IMR-90 (cell line): ENCODE data around the gene CPED1. TPM values are rescaled to one million over a fixed set of nuclear protein-coding genes. Genes with fewer than 3 reads are reported as not detected.

Experiments
- ATAC-seq: fragments of 200-7000 bp; cut with Tn5 transposase; 2 replicates; pipeline ENCODE4 v1.9.1; 2020; ENCODE audit warnings: low read depth, mild to moderate bottlenecking, moderate library complexity
- BruUV-seq: library from RNA; stranded (reverse); fragments of 400-500 nt; replicated peaks from 2 replicates; lab custom pipeline; 2021; lab: Mats Ljungman, UMichigan
- CTCF ChIA-PET: fragments of 300-600 bp; formaldehyde crosslinking; extraction: SDS; loops from one replicate; lab custom pipeline; 2021; ENCODE audit warnings: antibody characterized with exemption; lab: Yijun Ruan, JAX
- POLR2A ChIA-PET: fragments of 300-600 bp; sonication (Branson Sonifier 250); formaldehyde crosslinking; loops from one replicate; lab custom pipeline; 2022; ENCODE audit warnings: antibody characterized with exemption; ENCODE audit not compliant: unreplicated experiment; lab: Charles Lee
- DNase-seq: peaks from one replicate; pipeline ENCODE4 v3.0.0; 2013
- H2AFZ ChIP-seq: replicated peaks from 2 replicates; pipeline ENCODE3; 2013; ENCODE audit warnings: low read length, mild to moderate bottlenecking; ENCODE audit not compliant: poor library complexity
- H2AK5ac ChIP-seq: 2 replicates; pipeline ENCODE4 v1.6.1; 2013; ENCODE audit warnings: low read depth, low read length, inconsistent platforms
- H2AK9ac ChIP-seq: replicated peaks from 2 replicates; pipeline ENCODE3; 2013; ENCODE audit warnings: mild to moderate bottlenecking, low read depth, low read length, moderate library complexity; ENCODE audit not compliant: poor library complexity
- H2BK120ac ChIP-seq: 2 replicates; pipeline ENCODE4 v1.6.1; 2013; ENCODE audit warnings: low read depth, low read length, inconsistent platforms
- H2BK15ac ChIP-seq: 3 replicates; pipeline ENCODE4 v1.6.1; 2013; ENCODE audit warnings: low read depth, low read length, inconsistent platforms
- H2BK20ac ChIP-seq: 2 replicates; pipeline ENCODE4 v1.6.1; 2013; ENCODE audit warnings: low read depth, mild to moderate bottlenecking, inconsistent platforms, low read length, moderate library complexity
- H2BK5ac ChIP-seq: 2 replicates; pipeline ENCODE4 v1.6.1; 2013; ENCODE audit warnings: mild to moderate bottlenecking, low read depth, low read length, inconsistent platforms; ENCODE audit not compliant: poor library complexity, severe bottlenecking
- H3K14ac ChIP-seq: replicated peaks from 2 replicates; pipeline ENCODE4 v1.6.1; 2013; ENCODE audit warnings: low read depth, low read length, inconsistent platforms
- H3K18ac ChIP-seq: 2 replicates; pipeline ENCODE4 v1.6.1; 2013; ENCODE audit warnings: low read depth, low read length, control low read depth
- H3K23ac ChIP-seq: 2 replicates; pipeline ENCODE4 v1.6.1; 2013; ENCODE audit warnings: low read depth, low read length, inconsistent platforms
- H3K27ac ChIP-seq: 2 replicates; pipeline ENCODE4 v1.5.1; 2013; ENCODE audit warnings: mild to moderate bottlenecking, control low read depth, low read length; ENCODE audit not compliant: insufficient read depth
- H3K27me3 ChIP-seq: 2 replicates; pipeline ENCODE4 v1.6.1; 2013; ENCODE audit warnings: low read length; ENCODE audit not compliant: control insufficient read depth, insufficient read depth
- H3K36me3 ChIP-seq: 2 replicates; pipeline ENCODE4 v1.6.1; 2013; ENCODE audit warnings: low read length, mixed read lengths; ENCODE audit not compliant: control insufficient read depth, insufficient read depth
- H3K4ac ChIP-seq: 2 replicates; pipeline ENCODE4 v1.6.1; 2013; ENCODE audit warnings: low read depth, low read length, inconsistent platforms
- H3K4me1 ChIP-seq: 2 replicates; pipeline ENCODE4 v1.6.1; 2013; ENCODE audit warnings: low read length, mixed read lengths; ENCODE audit not compliant: control insufficient read depth, insufficient read depth
- H3K4me2 ChIP-seq: 2 replicates; pipeline ENCODE4 v1.6.1; 2013; ENCODE audit warnings: low read depth, mild to moderate bottlenecking, control low read depth, low read length, moderate library complexity
- H3K4me3 ChIP-seq: 2 replicates; pipeline ENCODE4 v1.5.1; 2013; ENCODE audit warnings: low read depth, mild to moderate bottlenecking, control low read depth, low read length, moderate library complexity; ENCODE audit not compliant: insufficient read depth
- H3K56ac ChIP-seq: 2 replicates; pipeline ENCODE4 v1.6.1; 2013; ENCODE audit warnings: low read length, inconsistent platforms; ENCODE audit not compliant: insufficient read depth; ENCODE audit errors: extremely low read depth
- H3K79me1 ChIP-seq, 2 experiments: 2 replicates each; pipeline ENCODE4 v1.6.1; 2013; ENCODE audit warnings: low read length in 2 of 2, inconsistent platforms in 1 of 2, low read depth in 1 of 2
- H3K9ac ChIP-seq: 2 replicates; pipeline ENCODE4 v1.6.1; 2013; ENCODE audit warnings: low read depth, low read length, control low read depth
- H3K9me1 ChIP-seq: 2 replicates; pipeline ENCODE4 v1.6.1; 2013; ENCODE audit warnings: low read length, inconsistent platforms; ENCODE audit not compliant: insufficient read depth
- H3K9me3 ChIP-seq: 2 replicates; pipeline ENCODE4 v1.6.1; 2013; ENCODE audit warnings: low read length; ENCODE audit not compliant: control insufficient read depth, insufficient read depth
- H4K20me1 ChIP-seq: 2 replicates; pipeline ENCODE4 v1.6.1; 2013; ENCODE audit warnings: low read length, inconsistent platforms; ENCODE audit not compliant: insufficient read depth
- H4K5ac ChIP-seq: 2 replicates; pipeline ENCODE4 v1.6.1; 2013; ENCODE audit warnings: mild to moderate bottlenecking, low read depth, low read length, control low read depth
- H4K8ac ChIP-seq, 2 experiments: 2 replicates each; pipeline ENCODE4 v1.6.1; 2013; ENCODE audit warnings: low read depth in 2 of 2, low read length in 2 of 2, control low read depth in 1 of 2, inconsistent platforms in 1 of 2
- H4K91ac ChIP-seq: 2 replicates; pipeline ENCODE4 v1.6.1; 2013; ENCODE audit warnings: low read depth, low read length, inconsistent platforms; ENCODE audit not compliant: insufficient read depth
- BHLHE40 ChIP-seq: fragments of 150-350 bp; IDR thresholded peaks from 2 replicates; pipeline ENCODE4 v1.6.1; 2016; ENCODE audit warnings: mild to moderate bottlenecking, low read depth, low read length
- CEBPB ChIP-seq: IDR thresholded peaks from 2 replicates; pipeline ENCODE4 v1.6.1; 2012; ENCODE audit warnings: low read depth, low read length, improper control_type of control experiment
- CHD1 ChIP-seq: IDR thresholded peaks from 2 replicates; pipeline ENCODE4 v1.6.1; 2012; ENCODE audit warnings: low read depth, low read length, improper control_type of control experiment
- CTCF ChIP-seq: conservative IDR thresholded peaks from 2 replicates; pipeline ENCODE4 v1.5.1; 2012; ENCODE audit warnings: mild to moderate bottlenecking, low read depth, low read length, improper control_type of control experiment
- FOS ChIP-seq: fragments of 150-350 bp; IDR thresholded peaks from 2 replicates; pipeline ENCODE4 v1.6.1; 2016; ENCODE audit warnings: low read depth, low read length
- NFE2L2 ChIP-seq: fragments of 150-350 bp; IDR thresholded peaks from 2 replicates; pipeline ENCODE4 v1.6.1; 2016; ENCODE audit warnings: low read depth, mild to moderate bottlenecking, low read length
- POLR2A ChIP-seq: IDR thresholded peaks from 2 replicates; pipeline ENCODE4 v1.6.1; 2012; ENCODE audit warnings: mild to moderate bottlenecking, low read depth, low read length
- RAD21 ChIP-seq: IDR thresholded peaks from 2 replicates; pipeline ENCODE4 v1.6.1; 2012; ENCODE audit warnings: low read length, improper control_type of control experiment
- RCOR1 ChIP-seq: IDR thresholded peaks from 2 replicates; pipeline ENCODE4 v1.6.1; 2012; ENCODE audit warnings: mild to moderate bottlenecking, low read length, improper control_type of control experiment; ENCODE audit not compliant: insufficient replicate concordance
- SMC3 ChIP-seq: fragments of 150-350 bp; IDR thresholded peaks from 2 replicates; pipeline ENCODE4 v1.6.1; 2016; ENCODE audit warnings: low read depth, mild to moderate bottlenecking, antibody characterized with exemption, low read length, moderate library complexity
- USF2 ChIP-seq: fragments of 150-350 bp; IDR thresholded peaks from 2 replicates; pipeline ENCODE4 v1.6.1; 2017; ENCODE audit warnings: mild to moderate bottlenecking, antibody characterized with exemption, low read length, low read depth
- WGBS, 2 experiments: methylation state at CpG; one replicate each; pipeline versions ENCODE4 v1.1.5 to v1.1.7; 2013; ENCODE audit warnings: missing lambda C conversion rate in 2 of 2; ENCODE audit not compliant: insufficient read length in 1 of 2; ENCODE audit errors: extremely low coverage in 2 of 2; 5-methylcytosine and 5-hydroxymethylcytosine counted together
- dilution Hi-C: fragments of 300-500 bp; cut with HindIII; formaldehyde crosslinking; loops from one replicate; pipeline ENCODE4 v1.14.3; 2018; ENCODE audit warnings: low sequenced_read_pairs; ENCODE audit not compliant: unreplicated experiment
- in situ Hi-C: fragments of 300-500 bp; cut with MboI; formaldehyde crosslinking; loops from 3 replicates; pipeline ENCODE4 v1.14.3; 2019; ENCODE audit warnings: low sequenced_read_pairs, inconsistent platforms, mixed read lengths
- intact Hi-C: fragments of 100-400 bp; cut with micrococcal nuclease; formaldehyde crosslinking; loops from 2 replicates; pipeline ENCODE4 v1.10.0; 2022
- polyA plus RNA-seq, 3 experiments: library from polyadenylated mRNA; depleted of rRNA; stranded (reverse); fragments of >200 nt; gene quantifications; 2 replicates each; pipeline ENCODE4 v1.2.3, GENCODE V29; 2012; ENCODE audit warnings: low replicate concordance in 1 of 3
- total RNA-seq: library from RNA; depleted of rRNA; stranded (reverse); fragments of >200 nt; gene quantifications from 2 replicates; pipeline ENCODE4 v1.2.3, GENCODE V29; 2012

Gene CPED1
- total and polyA plus RNA-seq, 2 of the 4 experiments (the other 2 are of a cell fraction): 31.2 to 96.8 TPM

- no peak overlapping the region for H2BK5ac ChIP-seq
- H2AFZ ChIP-seq: no peak overlapping the region
- H3K27ac ChIP-seq: no peak overlapping the region
- no peaks in the 10 kb centered on the region for H3K36me3 ChIP-seq
- POLR2A ChIA-PET: no interaction called here
- no peaks in the 10 kb centered on the region for H4K20me1 ChIP-seq
- no peak overlapping the region for H3K4me2 ChIP-seq
- ATAC-seq: no peak
- H3K27me3 ChIP-seq: no peaks in the 10 kb centered on the region
- CTCF ChIA-PET: no interaction called here
- H4K91ac ChIP-seq: no peak overlapping the region
- H3K4me1 ChIP-seq: no peaks in the 10 kb centered on the region
- H3K56ac ChIP-seq: no peak overlapping the region
- no peak overlapping the region for H3K23ac ChIP-seq
- TF ChIP-seq SMC3: no peak
- no peak for TF ChIP-seq CEBPB
- TF ChIP-seq BHLHE40: no peak
- no peak for TF ChIP-seq USF2
- TF ChIP-seq POLR2A: no peak
- TF ChIP-seq FOS: no peak
- no peak for TF ChIP-seq CHD1
- no peak for TF ChIP-seq CTCF
- no peak for TF ChIP-seq RCOR1
- TF ChIP-seq RAD21: no peak
- no peak for TF ChIP-seq NFE2L2
- H3K4ac ChIP-seq: no peak overlapping the region
- intact Hi-C loops: loop anchor here (5.0 kb wide), 1 partner anchor 96 kb away; no protein-coding TSS in a partner anchor
- H2BK120ac ChIP-seq: no peak overlapping the region
- no peak overlapping the region for H2AK9ac ChIP-seq
- dilution Hi-C loops: no loop called here
- no CpG with 5 or more reads among the region's 5 CpGs for WGBS, 2 experiments
- in situ Hi-C loops: no loop called here
- no TSS peak for BruUV-seq
- no peak overlapping the region for H3K9ac ChIP-seq
- H3K9me1 ChIP-seq: no peaks in the 10 kb centered on the region; the same call in 1 of the 2 replicates
- H3K79me1 ChIP-seq: peaks cover 3 to 25% of the 10 kb centered on the region in 2 experiments; a peak in 3 of 4 replicates
- no peak overlapping the region for H4K5ac ChIP-seq
- no peak overlapping the region for H4K8ac ChIP-seq
- no peak overlapping the region for H3K4me3 ChIP-seq
- no peak overlapping the region for H2AK5ac ChIP-seq
- no peak overlapping the region for H3K18ac ChIP-seq
- H2BK20ac ChIP-seq: no peak overlapping the region
- no peak overlapping the region for H3K14ac ChIP-seq
- DNase-seq: no peak
- no peak overlapping the region for H2BK15ac ChIP-seq
- no peaks in the 10 kb centered on the region for H3K9me3 ChIP-seq
These were observed 187.3 kb downstream of the CPED1 start for GRCh38 chr7:121175826-121176225.
